GM21619 (cell line): ENCODE data around the gene ITGA4.

Experiments
- ATAC-seq: cut with Tn5 transposase; IDR thresholded peaks from one replicate; pipeline ENCODE4 v1.9.1; 2021; ENCODE audit not compliant: unreplicated experiment

Gene ITGA4

DNA sequence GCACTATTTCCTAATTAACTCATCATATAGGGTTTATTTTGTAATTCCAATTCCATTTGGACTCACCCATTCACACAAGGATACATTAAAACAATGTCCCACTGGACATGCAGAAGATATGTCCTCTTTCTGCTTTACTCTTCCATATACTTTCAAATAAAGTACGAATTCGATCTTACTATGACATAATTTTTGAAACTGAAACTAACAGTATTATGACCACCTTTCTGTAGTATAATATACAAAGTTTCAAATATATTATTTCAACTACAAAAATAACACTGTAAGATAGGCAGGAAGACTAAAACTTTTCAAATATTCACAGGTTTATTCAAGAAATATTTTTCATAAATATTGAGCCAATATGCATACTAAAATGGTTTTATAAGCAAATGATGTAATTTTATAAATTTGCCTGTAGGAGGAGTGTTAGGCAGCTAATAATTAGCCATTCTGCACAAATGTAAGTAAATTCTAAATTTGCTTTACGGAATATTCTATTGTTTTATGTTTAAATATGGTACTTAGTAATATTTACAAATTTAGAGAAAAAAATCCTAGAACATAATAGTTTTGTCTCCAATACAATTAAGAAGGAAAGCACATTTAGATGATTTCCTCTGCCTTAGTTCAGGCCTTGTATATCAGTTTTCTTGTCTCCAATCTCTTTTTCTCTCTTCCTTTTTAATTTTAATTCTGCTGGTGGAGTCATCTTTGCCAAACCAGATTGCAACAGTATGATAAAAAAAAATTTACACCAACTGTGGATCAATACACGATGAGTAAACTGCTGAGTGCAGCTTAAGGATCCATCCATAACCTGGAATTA, 113.9 kb downstream of the ITGA4 start:
- no peak for ATAC-seq

- no peak for ATAC-seq
These were observed 116.1 kb downstream of the ITGA4 start for GRCh38 chr2:181573140-181573736.

GRCh38 chr2:181574321-181574720, 117.1 kb downstream of the ITGA4 start:
- no peak for ATAC-seq

- no peak for ATAC-seq
These were observed 118.0 kb downstream of the ITGA4 start for GRCh38 chr2:181575024-181575649.

DNA sequence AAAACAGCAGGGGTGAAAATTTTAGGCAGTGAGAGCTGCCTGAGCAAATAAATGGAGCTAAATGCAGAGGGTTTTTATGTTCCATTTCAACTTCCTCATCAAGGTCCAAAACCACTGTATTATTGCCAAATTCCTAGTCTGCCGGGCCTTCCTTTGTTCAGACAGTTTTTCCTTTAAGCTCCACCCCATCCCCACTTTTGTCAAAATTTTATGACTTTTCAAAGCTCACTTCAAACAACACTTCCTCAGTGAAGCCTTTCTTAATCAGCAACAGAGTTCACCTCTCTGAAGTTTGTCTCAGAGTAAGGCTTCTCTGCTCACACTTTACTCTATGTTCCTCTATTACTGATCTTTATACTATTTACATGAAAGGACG, 118.5 kb downstream of the ITGA4 start:
- ATAC-seq, result no peak

GRCh38 chr2:181576431-181576830, 119.2 kb downstream of the ITGA4 start:
- ATAC-seq, result no peak

DNA sequence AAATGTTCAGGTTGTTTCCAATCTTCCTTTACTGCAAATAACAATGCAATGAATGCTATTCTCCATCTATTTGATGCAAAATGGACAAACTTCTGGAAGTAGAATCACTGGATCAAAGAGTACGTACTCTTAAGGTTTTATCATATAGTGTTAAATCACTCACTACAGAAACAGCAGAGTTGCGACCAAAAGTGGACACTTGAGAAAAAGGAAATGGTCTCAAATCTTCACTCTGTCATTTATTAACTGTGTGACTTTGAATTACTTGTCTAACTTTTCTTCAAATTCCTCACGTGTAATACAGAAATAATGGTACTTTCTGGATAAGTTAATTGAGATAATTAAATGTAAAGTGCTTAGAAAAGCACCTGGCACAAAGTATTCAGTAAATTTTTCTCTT, 121.6 kb downstream of the ITGA4 start:
- peak; percentile 49 for ATAC-seq

- no peak for ATAC-seq
These were observed 124.3 kb downstream of the ITGA4 start for GRCh38 chr2:181581534-181581933.

DNA sequence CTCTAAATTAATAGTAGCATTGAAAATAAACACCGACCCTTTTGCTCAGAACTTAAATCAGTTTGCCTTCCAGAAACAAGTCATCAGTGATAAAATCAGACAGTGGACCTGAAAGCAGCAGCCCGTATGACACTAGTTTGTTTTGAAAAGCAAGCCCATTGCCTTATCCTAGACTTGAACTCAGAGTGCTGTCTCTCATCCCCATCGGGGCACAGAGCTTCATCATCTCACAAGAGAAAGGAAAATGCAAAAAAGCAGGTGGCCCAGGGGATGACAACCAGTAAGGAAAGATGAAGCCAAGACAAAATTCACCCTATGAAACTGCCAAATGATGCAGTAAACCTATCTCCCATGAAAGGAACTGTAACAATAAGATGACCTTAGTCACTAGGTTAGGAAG, 128.5 kb downstream of the ITGA4 start:
- no peak for ATAC-seq
